Loucy (cell line): ENCODE measurements around the gene TECTB.

Experiments
- H2AFZ ChIP-seq: fragments of 200-600 bp; sonication (generic); 2 replicates; pipeline ENCODE4 v1.6.0; 2016; ENCODE audit warnings: antibody characterized with exemption, mild to moderate bottlenecking, low read length, moderate library complexity
- H3F3A ChIP-seq: fragments of 200-600 bp; 2 replicates; pipeline ENCODE4 v1.6.0; 2016; ENCODE audit warnings: antibody characterized with exemption, low read depth, mild to moderate bottlenecking
- H3K27me3 ChIP-seq: fragments of 200-600 bp; sonication (generic); 2 replicates; pipeline ENCODE4 v1.6.1; 2014; ENCODE audit warnings: low read length, mild to moderate bottlenecking; ENCODE audit not compliant: insufficient read depth, poor library complexity, severe bottlenecking
- H3K36me3 ChIP-seq: fragments of 200-600 bp; sonication (generic); 2 replicates; pipeline ENCODE4 v1.6.1; 2016; ENCODE audit warnings: low read length; ENCODE audit not compliant: insufficient read depth
- H3K4me1 ChIP-seq: fragments of 200-600 bp; sonication (generic); 2 replicates; pipeline ENCODE4 v1.5.1; 2014; ENCODE audit warnings: low read length, mild to moderate bottlenecking; ENCODE audit not compliant: insufficient read depth, poor library complexity, severe bottlenecking
- H3K4me2 ChIP-seq: fragments of 200-600 bp; sonication (generic); 2 replicates; pipeline ENCODE4 v1.6.0; 2014; ENCODE audit warnings: antibody characterized with exemption, low read length, low read depth, mild to moderate bottlenecking; ENCODE audit not compliant: poor library complexity, severe bottlenecking
- H3K4me3 ChIP-seq: fragments of 200-600 bp; sonication (generic); 2 replicates; pipeline ENCODE4 v1.5.1; 2014; ENCODE audit warnings: low read length, mild to moderate bottlenecking, mixed read lengths; ENCODE audit not compliant: poor library complexity, severe bottlenecking
- H3K79me2 ChIP-seq: fragments of 200-600 bp; sonication (generic); 2 replicates; pipeline ENCODE4 v1.6.1; 2014; ENCODE audit warnings: low read length; ENCODE audit not compliant: insufficient read depth
- H3K9ac ChIP-seq: fragments of 200-600 bp; sonication (generic); 2 replicates; pipeline ENCODE4 v1.6.0; 2014; ENCODE audit warnings: mild to moderate bottlenecking, low read depth, low read length, moderate library complexity; ENCODE audit not compliant: poor library complexity, severe bottlenecking
- H3K9me2 ChIP-seq: fragments of 200-600 bp; sonication (generic); replicated peaks from 2 replicates; pipeline ENCODE4 v1.6.1; 2016; ENCODE audit warnings: low read depth, low read length, mixed read lengths
- H3K9me3 ChIP-seq: fragments of 200-600 bp; sonication (generic); 2 replicates; pipeline ENCODE4 v1.6.1; 2014; ENCODE audit warnings: mild to moderate bottlenecking, antibody characterized with exemption, low read length, low read depth; ENCODE audit not compliant: insufficient read depth
- H4K20me1 ChIP-seq: fragments of 200-600 bp; sonication (generic); 2 replicates; pipeline ENCODE4 v1.6.0; 2014; ENCODE audit warnings: antibody characterized with exemption, low read length, mild to moderate bottlenecking; ENCODE audit not compliant: insufficient read depth, poor library complexity, severe bottlenecking
- CTCF ChIP-seq: fragments of 200-600 bp; sonication (generic); conservative IDR thresholded peaks from 2 replicates; pipeline ENCODE4 v1.5.1; 2014; ENCODE audit warnings: mild to moderate bottlenecking, antibody characterized with exemption, low read length
- EZH2phosphoT487 ChIP-seq: fragments of 200-600 bp; IDR thresholded peaks from 2 replicates; pipeline ENCODE4 v1.6.1; 2018; ENCODE audit warnings: antibody characterized with exemption, mild to moderate bottlenecking, moderate library complexity, borderline replicate concordance

Gene TECTB

DNA sequence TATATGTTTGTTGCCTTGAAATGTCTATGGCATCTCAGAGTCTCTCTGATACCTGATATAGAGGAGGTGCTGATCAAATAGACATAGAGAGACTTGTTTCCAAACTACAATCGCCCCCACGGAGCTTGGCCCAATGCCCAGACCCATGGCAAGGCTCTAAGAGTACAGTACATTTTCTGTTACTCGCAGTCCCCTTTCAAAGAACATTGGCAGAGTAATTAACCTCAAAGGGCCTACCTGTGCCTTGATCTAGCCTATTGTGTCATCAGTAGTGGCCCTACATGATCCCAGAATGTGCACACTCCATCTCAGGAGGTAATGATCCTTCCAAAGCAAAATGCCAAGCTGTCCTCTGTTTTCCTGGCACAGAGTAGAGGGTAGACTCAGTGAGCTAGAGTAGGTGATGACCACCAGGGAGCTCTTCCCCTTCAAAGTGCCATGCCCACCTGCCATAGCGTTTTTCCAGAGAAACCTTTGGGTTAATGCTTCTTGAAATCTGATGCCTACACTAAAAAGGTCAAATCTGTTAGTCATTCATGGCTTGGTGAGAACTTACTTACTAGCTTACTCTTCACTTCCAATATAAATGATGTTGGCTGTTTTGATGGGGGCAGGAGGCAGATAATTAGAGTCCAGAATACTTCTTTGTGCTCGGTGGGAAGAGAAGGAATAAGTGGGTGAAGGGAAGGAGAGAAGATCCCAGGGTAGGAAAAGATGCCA is 49.5 kb downstream of the TECTB start:
- no peaks in the 10 kb centered on the region for H3K9me2 ChIP-seq
- no peaks in the 10 kb centered on the region for H3K79me2 ChIP-seq
- no peak overlapping the region for H3K9ac ChIP-seq
- H2AFZ ChIP-seq = no peak overlapping the region
- H3K36me3 ChIP-seq = no peaks in the 10 kb centered on the region
- no peak overlapping the region for H3K4me3 ChIP-seq
- H3K9me3 ChIP-seq = no peaks in the 10 kb centered on the region
- no peaks in the 10 kb centered on the region for H3F3A ChIP-seq
- TF ChIP-seq EZH2phosphoT487 = no peak
- TF ChIP-seq CTCF = no peak
- H3K4me1 ChIP-seq = no peaks in the 10 kb centered on the region
- H4K20me1 ChIP-seq = no peaks in the 10 kb centered on the region
- no peaks in the 10 kb centered on the region for H3K27me3 ChIP-seq
- no peak overlapping the region for H3K4me2 ChIP-seq

GRCh38 chr10:112333452-112333851 is 50.3 kb downstream of the TECTB start:
- H3K9me3 ChIP-seq = no peaks in the 10 kb centered on the region
- H3K9ac ChIP-seq = no peak overlapping the region
- no peaks in the 10 kb centered on the region for H3K36me3 ChIP-seq
- no peak overlapping the region for H2AFZ ChIP-seq
- H3K9me2 ChIP-seq = no peaks in the 10 kb centered on the region
- no peaks in the 10 kb centered on the region for H3K27me3 ChIP-seq
- no peaks in the 10 kb centered on the region for H3K4me1 ChIP-seq
- TF ChIP-seq EZH2phosphoT487 (no peak), CTCF (no peak)
- H4K20me1 ChIP-seq = no peaks in the 10 kb centered on the region
- H3K4me2 ChIP-seq = no peak overlapping the region
- H3K79me2 ChIP-seq = no peaks in the 10 kb centered on the region
- no peaks in the 10 kb centered on the region for H3F3A ChIP-seq
- H3K4me3 ChIP-seq = no peak overlapping the region

DNA sequence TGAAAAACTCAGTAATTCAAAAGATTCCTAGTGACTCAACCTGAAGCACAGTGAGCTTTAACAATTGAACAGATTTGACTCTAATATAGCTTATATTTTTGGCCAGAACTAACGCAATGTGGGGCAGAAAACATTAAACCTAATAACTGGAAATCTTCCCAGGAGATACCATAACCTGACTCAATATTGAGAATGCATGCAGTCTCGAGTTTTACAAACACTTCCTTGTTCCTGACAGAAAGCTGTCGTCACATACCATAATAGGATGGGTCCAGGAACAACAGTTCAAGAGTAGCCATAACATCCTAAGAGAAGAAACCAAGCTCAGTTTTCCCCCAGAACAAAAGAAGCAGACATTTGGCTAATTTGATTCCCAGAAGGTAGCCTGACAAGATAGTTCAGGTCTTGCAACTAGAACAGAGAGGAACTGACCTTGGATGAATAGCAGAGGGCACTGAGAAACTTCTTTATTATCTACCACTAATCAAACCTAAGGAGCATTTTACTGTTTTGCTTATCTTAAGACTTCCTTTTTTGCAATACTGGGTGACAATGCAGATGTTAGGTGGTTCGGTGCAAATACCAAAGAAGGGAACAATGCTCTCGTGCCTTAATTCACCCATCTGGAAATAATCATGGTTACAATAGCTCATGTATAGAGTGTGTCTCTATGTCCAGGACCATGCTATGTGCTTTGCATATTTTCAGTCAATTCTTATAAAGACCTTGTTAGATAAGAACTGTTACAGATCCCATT is 52.1 kb downstream of the TECTB start:
- no peak overlapping the region for H2AFZ ChIP-seq
- no peak for TF ChIP-seq EZH2phosphoT487
- TF ChIP-seq CTCF = no peak
- no peak overlapping the region for H3K4me2 ChIP-seq
- no peaks in the 10 kb centered on the region for H3K4me1 ChIP-seq
- H3K9ac ChIP-seq = no peak overlapping the region
- no peaks in the 10 kb centered on the region for H3K27me3 ChIP-seq
- no peaks in the 10 kb centered on the region for H4K20me1 ChIP-seq
- H3K9me2 ChIP-seq = no peaks in the 10 kb centered on the region
- H3F3A ChIP-seq = no peaks in the 10 kb centered on the region
- no peaks in the 10 kb centered on the region for H3K9me3 ChIP-seq
- H3K4me3 ChIP-seq = no peak overlapping the region
- no peaks in the 10 kb centered on the region for H3K79me2 ChIP-seq
- no peaks in the 10 kb centered on the region for H3K36me3 ChIP-seq
